ENCODE results near the gene SSU72. TPM values are rescaled to one million over a fixed set of nuclear protein-coding genes. Genes with fewer than 3 reads are reported as not detected.
"Not testable (repeated sequence)": the region's sequence is repeated elsewhere in the genome, so short reads cannot be mapped to it uniquely, and the experiment has no call there.

SSU72 gene
- total RNA-seq, 4 donors from 2014 or later, result 129 to 161 (median 146) TPM

DNA sequence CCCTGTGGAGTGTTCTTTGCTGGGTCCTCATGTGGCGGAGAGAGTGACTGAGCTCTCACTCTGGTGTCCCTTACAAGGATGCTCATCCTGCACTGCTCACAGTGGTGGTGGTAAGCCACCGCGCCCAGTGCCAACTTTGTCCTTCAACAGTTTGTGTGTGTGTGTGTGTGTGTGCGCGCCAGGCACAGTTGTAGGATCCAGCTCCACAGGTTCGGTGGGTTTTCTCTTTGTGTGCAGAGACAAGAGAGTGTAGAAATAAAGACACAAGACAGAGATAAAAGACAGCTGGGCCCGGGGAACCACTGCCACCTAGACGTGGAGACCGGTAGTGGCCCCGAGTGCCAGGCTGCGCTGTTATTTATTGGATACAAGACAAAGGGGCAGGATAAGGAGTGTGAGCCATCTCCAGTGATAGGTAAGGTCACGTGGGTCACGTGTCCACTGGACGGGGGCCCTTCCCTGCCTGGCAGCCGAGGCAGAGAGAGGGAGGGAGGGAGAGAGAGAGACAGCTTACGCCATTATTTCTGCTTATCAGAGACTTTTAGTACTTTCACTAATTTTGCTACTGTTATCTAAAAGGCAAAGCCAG is 69.8 kb downstream of the SSU72 start:
- Histone ChIP-seq H3K4me3 (peak overlapping the region in 2 of 4 donors; percentile 19 to 21), H3K4me1 (peaks cover 0 to 14% (median 0%) of the 10 kb centered on the region in 4 donors), H3K27ac (peak overlapping the region; percentile 13 to 79 (median 73))
- not testable (repeated sequence) for H3K9me3 ChIP-seq, H3K36me3 ChIP-seq, H3K27me3 ChIP-seq
- 50 to 54% methylated on average over 16 of the region's 16 CpGs for WGBS, 2 donors
- DNase-seq (ENCODE audit: low spot score in 2 of 2), result peak; percentile 45 to 66
- TF ChIP-seq, protein P1, sequence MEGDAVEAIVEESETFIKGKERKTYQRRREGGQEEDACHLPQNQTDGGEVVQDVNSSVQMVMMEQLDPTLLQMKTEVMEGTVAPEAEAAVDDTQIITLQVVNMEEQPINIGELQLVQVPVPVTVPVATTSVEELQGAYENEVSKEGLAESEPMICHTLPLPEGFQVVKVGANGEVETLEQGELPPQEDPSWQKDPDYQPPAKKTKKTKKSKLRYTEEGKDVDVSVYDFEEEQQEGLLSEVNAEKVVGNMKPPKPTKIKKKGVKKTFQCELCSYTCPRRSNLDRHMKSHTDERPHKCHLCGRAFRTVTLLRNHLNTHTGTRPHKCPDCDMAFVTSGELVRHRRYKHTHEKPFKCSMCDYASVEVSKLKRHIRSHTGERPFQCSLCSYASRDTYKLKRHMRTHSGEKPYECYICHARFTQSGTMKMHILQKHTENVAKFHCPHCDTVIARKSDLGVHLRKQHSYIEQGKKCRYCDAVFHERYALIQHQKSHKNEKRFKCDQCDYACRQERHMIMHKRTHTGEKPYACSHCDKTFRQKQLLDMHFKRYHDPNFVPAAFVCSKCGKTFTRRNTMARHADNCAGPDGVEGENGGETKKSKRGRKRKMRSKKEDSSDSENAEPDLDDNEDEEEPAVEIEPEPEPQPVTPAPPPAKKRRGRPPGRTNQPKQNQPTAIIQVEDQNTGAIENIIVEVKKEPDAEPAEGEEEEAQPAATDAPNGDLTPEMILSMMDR (IDR thresholded peaks at IDR 0.05), result peak; percentile 48 to 74 (median 67)

DNA sequence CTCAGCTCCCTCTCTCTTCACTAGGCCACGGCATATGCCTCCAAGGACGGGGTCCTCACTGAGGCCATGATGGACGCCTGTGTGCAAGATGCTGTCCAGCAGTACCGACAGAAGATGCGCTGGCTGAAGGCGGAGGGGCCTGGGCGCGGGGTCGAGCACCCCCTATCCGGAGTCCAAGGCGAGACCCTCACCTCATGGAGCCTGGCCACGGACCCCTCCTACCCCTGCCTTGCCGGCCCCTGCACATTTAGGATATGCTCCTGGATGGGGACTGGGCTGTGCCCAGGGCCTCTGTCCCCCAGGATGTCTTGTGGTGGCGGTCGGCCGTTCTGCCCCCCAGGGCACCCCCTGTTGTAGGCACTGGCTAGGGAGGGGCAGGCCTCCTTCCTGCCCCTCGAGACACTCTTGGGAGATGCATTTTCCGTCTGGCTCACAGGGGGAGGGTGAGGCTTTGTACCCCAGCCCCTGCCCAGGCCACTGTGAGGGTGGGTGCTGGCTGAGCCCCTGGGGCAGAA is 79.1 kb downstream of the SSU72 start:
- not testable (repeated sequence) for H3K27ac ChIP-seq; H3K4me3 ChIP-seq; H3K4me1 ChIP-seq; DNase-seq (ENCODE audit: low spot score in 2 of 2); H3K27me3 ChIP-seq
- Histone ChIP-seq H3K9me3 (peaks cover 0 to 29% (median 2%) of the 10 kb centered on the region in 4 donors), H3K36me3 (peaks cover 0 to 59% (median 9%) of the 10 kb centered on the region in 3 donors)
- WGBS, 2 donors, result 88 to 91% methylated on average over 16 to 18 of the region's 18 CpGs

DNA sequence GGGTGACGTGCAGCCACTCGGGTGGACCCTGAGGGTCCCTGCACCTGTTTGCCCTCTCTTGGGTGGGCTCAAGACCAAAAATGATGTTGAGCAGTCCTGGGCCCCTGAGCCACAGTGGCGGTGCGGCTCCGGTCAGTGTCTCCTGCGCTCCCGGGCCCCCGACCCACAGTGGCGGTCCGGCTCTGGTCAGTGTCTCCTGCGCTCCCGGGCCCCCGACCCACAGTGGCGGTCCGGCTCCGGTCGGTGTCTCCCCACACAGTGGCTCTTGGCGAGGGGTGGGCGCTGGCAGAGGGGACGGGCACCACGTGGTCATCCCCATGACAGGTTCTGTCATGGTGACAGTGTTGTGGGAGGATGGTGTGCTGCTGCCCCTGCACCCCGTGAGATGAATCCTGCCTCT is 80.4 kb downstream of the SSU72 start:
- peaks cover 0 to 29% (median 2%) of the 10 kb centered on the region in 4 donors for H3K9me3 ChIP-seq
- not testable (repeated sequence) for H3K4me3 ChIP-seq; H3K27ac ChIP-seq; H3K4me1 ChIP-seq; H3K27me3 ChIP-seq; DNase-seq (ENCODE audit: low spot score in 2 of 2)
- 97% methylated on average over 22 of the region's 22 CpGs for WGBS, 2 donors
- peaks cover 0 to 71% (median 17%) of the 10 kb centered on the region in 3 donors for H3K36me3 ChIP-seq

Other genes starting within 250 kb of the SSU72 start
- gene TAS1R3, start 243.6 kb downstream of the SSU72 start, total RNA-seq, result 1 to 10 TPM in 1 of 4 donors, under 1 TPM in 3; 0.21 to 1.2 (median 0.63) TPM
- gene DVL1, start 225.4 kb downstream of the SSU72 start, total RNA-seq, result 100 to 1,000 TPM; 130 to 191 (median 144) TPM
- 100 to 1,000 TPM; 351 to 659 (median 448) TPM for gene MXRA8, start 216.3 kb downstream of the SSU72 start, total RNA-seq
- gene AURKAIP1, start 199.7 kb downstream of the SSU72 start, total RNA-seq, result 100 to 1,000 TPM in 3 of 4 donors, 10 to 100 TPM in 1; 63.9 to 128 (median 105) TPM
- 100 to 1,000 TPM; 311 to 362 (median 339) TPM for gene CCNL2, start 175.5 kb downstream of the SSU72 start, total RNA-seq
- 100 to 1,000 TPM in 3 of 4 donors, 10 to 100 TPM in 1; 84.9 to 165 (median 139) TPM for gene MRPL20, start 167.6 kb downstream of the SSU72 start, total RNA-seq
- 10 to 100 TPM; 13.8 to 32.6 (median 19.4) TPM for gene ANKRD65, start 153.6 kb downstream of the SSU72 start, total RNA-seq
- 100 to 1,000 TPM; 142 to 261 (median 161) TPM for gene VWA1, start 139.2 kb downstream of the SSU72 start, total RNA-seq
- 1 to 10 TPM in 3 of 4 donors, under 1 TPM in 1; 0.42 to 9.9 (median 3.2) TPM for gene ATAD3C, start 125.2 kb downstream of the SSU72 start, total RNA-seq
- gene ATAD3B, start 103.1 kb downstream of the SSU72 start, total RNA-seq, result 10 to 100 TPM; 18.4 to 48.9 (median 22.5) TPM
- gene ATAD3A, start 62.7 kb downstream of the SSU72 start, total RNA-seq, result 10 to 100 TPM; 19.6 to 47.4 (median 27.0) TPM
- 10 to 100 TPM in 1 of 4 donors, 1 to 10 TPM in 2, not detected in 1; 4.0 to 27.3 (median 5.1) TPM for gene TMEM240, start 34.2 kb downstream of the SSU72 start, total RNA-seq
- gene FNDC10, start 25.3 kb upstream of the SSU72 start, total RNA-seq, result 1 to 10 TPM; 1.4 to 3.0 (median 2.0) TPM
- gene MIB2, start 40.6 kb upstream of the SSU72 start, total RNA-seq, result 100 to 1,000 TPM in 1 of 4 donors, 10 to 100 TPM in 3; 50.5 to 108 (median 98.6) TPM
- gene MMP23B, start 57.3 kb upstream of the SSU72 start, total RNA-seq, result 1 to 10 TPM; 1.2 to 6.6 (median 3.8) TPM
- 10 to 100 TPM; 12.6 to 31.8 (median 24.7) TPM for gene CDK11B, start 84.1 kb upstream of the SSU72 start, total RNA-seq
- 10 to 100 TPM; 38.2 to 67.8 (median 46.1) TPM for gene SLC35E2B, start 117.9 kb upstream of the SSU72 start, total RNA-seq
- 10 to 100 TPM; 36.1 to 71.1 (median 54.6) TPM for gene CDK11A, start 149.5 kb upstream of the SSU72 start, total RNA-seq
- 100 to 1,000 TPM; 111 to 145 (median 119) TPM for gene NADK, start 203.6 kb upstream of the SSU72 start, total RNA-seq

All from tibial nerve (tissue), 4 donors.